Fibroblast of skin of abdomen (primary cell): ENCODE results near the gene XPO1.
"Not testable (repeated sequence)": the region's sequence is repeated elsewhere in the genome, so short reads cannot be mapped to it uniquely, and the experiment has no call there.

Source experiments
- DNase-seq: peaks from one replicate; pipeline ENCODE4 v3.0.0-alpha.2; 2013

XPO1 gene

GRCh38 chr2:61536180-61536571 is 2.0 kb downstream of the XPO1 start:
- peak; percentile 13 for DNase-seq

- no peak for DNase-seq
These were observed 2.7 kb downstream of the XPO1 start for GRCh38 chr2:61535449-61535848.

- no peak for DNase-seq
These were observed 3.2 kb downstream of the XPO1 start for GRCh38 chr2:61534926-61535325.

- no peak for DNase-seq
These were observed 7.4 kb downstream of the XPO1 start for GRCh38 chr2:61530749-61531148.

- DNase-seq: no peak
These were observed 8.0 kb downstream of the XPO1 start for GRCh38 chr2:61529944-61530735.

- DNase-seq: no peak
These were observed 17.9 kb downstream of the XPO1 start for GRCh38 chr2:61520261-61520660.

- DNase-seq: no peak
These were observed 25.3 kb downstream of the XPO1 start for GRCh38 chr2:61512768-61513398.

GRCh38 chr2:61510674-61511671 is 27.2 kb downstream of the XPO1 start:
- no peak for DNase-seq

- no peak for DNase-seq
These were observed 33.2 kb downstream of the XPO1 start for GRCh38 chr2:61504949-61505348.

- DNase-seq: no peak
These were observed 39.1 kb downstream of the XPO1 start for GRCh38 chr2:61499060-61499459.

GRCh38 chr2:61493523-61493942 is 44.6 kb downstream of the XPO1 start:
- DNase-seq: peak; percentile 34

- DNase-seq: no peak
These were observed 45.7 kb downstream of the XPO1 start for GRCh38 chr2:61492476-61492875.

- DNase-seq: no peak
These were observed 52.9 kb downstream of the XPO1 start for GRCh38 chr2:61485281-61485680.

GRCh38 chr2:61478086-61478485 is 60.1 kb downstream of the XPO1 start:
- DNase-seq: no peak

GRCh38 chr2:61476929-61477589 is 61.1 kb downstream of the XPO1 start:
- DNase-seq: not testable (repeated sequence)

GRCh38 chr2:61471905-61472805 is 66.0 kb downstream of the XPO1 start:
- no peak for DNase-seq

GRCh38 chr2:61470965-61471904 is 66.9 kb downstream of the XPO1 start, which contains the start of gene USP34:
USP34 (minus strand) TSS chr2:61471087; CDS start chr2:61470692, 395 bp downstream.
- DNase-seq: peak; percentile 97

GRCh38 chr2:61470122-61470951 is 67.8 kb downstream of the XPO1 start:
- peak; percentile 83 for DNase-seq
